Activated CD8-positive, alpha-beta T cell treated with anti-CD3 and anti-CD28 coated beads for 36 hours (primary cell): ENCODE measurements around the gene ZCCHC2. TPM values are rescaled to one million over a fixed set of nuclear protein-coding genes. Genes with fewer than 3 reads are reported as not detected.

Experiments used
- ATAC-seq: fragments of 200-7000 bp; cut with Tn5 transposase; one replicate; pipeline ENCODE4 v1.10.0; 2021; ENCODE audit warnings: mild to moderate bottlenecking, moderate library complexity
- CTCF ChIA-PET: fragments of 350-600 bp; sonication (Branson Sonifier 250); formaldehyde crosslinking; loops from one replicate; lab custom pipeline; 2021; ENCODE audit warnings: antibody characterized with exemption; lab: Charles Lee
- POLR2A ChIA-PET: fragments of 350-600 bp; sonication (Branson Sonifier 250); formaldehyde crosslinking; loops from one replicate; lab custom pipeline; 2021; ENCODE audit warnings: antibody characterized with exemption; lab: Charles Lee
- DNase-seq: peaks from one replicate; pipeline ENCODE4 v3.0.0-alpha.2; 2020
- H3K27ac Mint-ChIP-seq: one replicate; pipeline ENCODE4 v1.8.0; 2021; ENCODE audit warnings: mild to moderate bottlenecking, mixed read lengths
- H3K27me3 Mint-ChIP-seq: one replicate; pipeline ENCODE4 v1.8.0; 2021; ENCODE audit warnings: mixed read lengths
- H3K36me3 Mint-ChIP-seq: one replicate; pipeline ENCODE4 v1.8.0; 2021; ENCODE audit warnings: low read depth, mixed read lengths
- H3K4me1 Mint-ChIP-seq: one replicate; pipeline ENCODE4 v1.8.0; 2021; ENCODE audit warnings: low read depth, mixed read lengths
- H3K4me3 Mint-ChIP-seq: one replicate; pipeline ENCODE4 v1.8.0; 2021; ENCODE audit warnings: mild to moderate bottlenecking, moderate library complexity, mixed read lengths
- H3K9me3 Mint-ChIP-seq: one replicate; pipeline ENCODE4 v1.8.0; 2021; ENCODE audit warnings: mixed read lengths
- intact Hi-C: fragments of 100-400 bp; cut with micrococcal nuclease; formaldehyde crosslinking; loops from one replicate; pipeline ENCODE4 v1.10.0; 2022
- total RNA-seq, 2 experiments: library from RNA; stranded (reverse); gene quantifications; one replicate each; pipeline ENCODE4 v1.2.3, GENCODE V29; 2021
- TF ChIP-seq, protein P1 (sequence below): fragments of 200-600 bp; IDR thresholded peaks from one replicate; pipeline ENCODE4 v1.8.0; 2022; ENCODE audit warnings: antibody characterized with exemption, mild to moderate bottlenecking

Gene ZCCHC2
- total RNA-seq, 2 experiments from 2014 or later: 31.7 to 33.4 TPM

DNA sequence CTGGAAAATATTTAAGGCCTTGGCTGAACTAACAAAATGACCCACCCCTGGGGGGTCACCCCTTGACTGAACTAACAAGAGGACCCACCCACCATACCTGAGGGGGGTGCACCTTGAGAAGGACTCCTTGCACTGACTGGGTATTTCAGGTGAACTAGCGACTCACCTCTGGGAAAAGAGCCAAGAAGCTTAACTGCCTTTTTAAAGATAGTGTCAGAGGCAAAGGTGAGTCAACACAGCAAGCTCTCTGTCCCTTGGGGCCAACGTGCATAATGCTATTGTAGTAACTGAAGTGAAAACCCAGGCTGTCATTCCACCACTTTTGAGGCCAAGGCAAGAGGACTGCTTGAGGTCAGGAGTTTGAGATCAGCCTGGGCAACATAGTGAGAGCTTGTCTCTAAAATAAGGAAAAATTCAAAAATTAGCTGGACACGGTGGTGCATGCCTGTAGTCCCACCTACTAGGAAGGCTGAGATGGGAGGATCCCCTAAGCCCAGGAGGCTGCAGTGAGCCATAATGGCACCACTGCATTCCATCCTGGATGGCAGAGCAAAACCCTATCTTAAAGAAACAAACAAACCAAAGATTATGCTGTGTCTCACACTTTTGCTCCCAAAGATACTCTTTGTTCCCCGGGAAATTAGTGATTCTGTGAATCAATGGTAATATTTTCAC is 36.4 kb upstream of the ZCCHC2 start:
- DNase-seq: peak; percentile 59
- H3K27ac Mint-ChIP-seq: no peak overlapping the region
- H3K9me3 Mint-ChIP-seq: peaks cover 7% of the 10 kb centered on the region
- peaks cover 9% of the 10 kb centered on the region for H3K27me3 Mint-ChIP-seq
- no peak overlapping the region for H3K4me3 Mint-ChIP-seq
- TF ChIP-seq, protein P1, sequence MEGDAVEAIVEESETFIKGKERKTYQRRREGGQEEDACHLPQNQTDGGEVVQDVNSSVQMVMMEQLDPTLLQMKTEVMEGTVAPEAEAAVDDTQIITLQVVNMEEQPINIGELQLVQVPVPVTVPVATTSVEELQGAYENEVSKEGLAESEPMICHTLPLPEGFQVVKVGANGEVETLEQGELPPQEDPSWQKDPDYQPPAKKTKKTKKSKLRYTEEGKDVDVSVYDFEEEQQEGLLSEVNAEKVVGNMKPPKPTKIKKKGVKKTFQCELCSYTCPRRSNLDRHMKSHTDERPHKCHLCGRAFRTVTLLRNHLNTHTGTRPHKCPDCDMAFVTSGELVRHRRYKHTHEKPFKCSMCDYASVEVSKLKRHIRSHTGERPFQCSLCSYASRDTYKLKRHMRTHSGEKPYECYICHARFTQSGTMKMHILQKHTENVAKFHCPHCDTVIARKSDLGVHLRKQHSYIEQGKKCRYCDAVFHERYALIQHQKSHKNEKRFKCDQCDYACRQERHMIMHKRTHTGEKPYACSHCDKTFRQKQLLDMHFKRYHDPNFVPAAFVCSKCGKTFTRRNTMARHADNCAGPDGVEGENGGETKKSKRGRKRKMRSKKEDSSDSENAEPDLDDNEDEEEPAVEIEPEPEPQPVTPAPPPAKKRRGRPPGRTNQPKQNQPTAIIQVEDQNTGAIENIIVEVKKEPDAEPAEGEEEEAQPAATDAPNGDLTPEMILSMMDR: no peak
- ChIA-PET CTCF (no interaction called here), POLR2A (interaction anchor here (1.2 kb wide), 1 partner anchor 36 kb away, joined by 4 read pairs; the partner anchor contains the start of gene ZCCHC2)
- H3K36me3 Mint-ChIP-seq: peaks cover 2% of the 10 kb centered on the region
- peaks cover 11% of the 10 kb centered on the region for H3K4me1 Mint-ChIP-seq
- peak; percentile 89 for ATAC-seq
- intact Hi-C loops: no loop called here

DNA sequence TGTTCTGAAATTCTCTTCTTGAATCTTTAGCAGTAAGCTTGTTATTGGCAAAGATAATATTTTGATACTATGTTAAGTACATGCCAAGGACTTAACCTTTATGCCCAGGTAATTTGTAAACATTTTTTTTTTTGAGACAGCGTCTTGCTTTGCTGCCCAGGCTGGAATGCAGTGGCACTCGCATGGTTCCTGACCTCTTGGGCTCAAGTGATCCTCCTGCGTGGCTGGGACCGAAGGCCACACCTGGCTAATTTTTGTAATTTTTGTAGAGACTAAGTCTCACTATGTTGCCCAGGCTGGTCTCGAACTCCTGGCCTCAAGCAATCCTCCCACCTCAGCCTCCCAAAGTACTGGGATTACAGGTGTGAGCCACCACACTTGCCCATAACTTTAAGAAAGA is 35.7 kb upstream of the ZCCHC2 start:
- no peak for DNase-seq
- intact Hi-C loops: no loop called here
- Mint-ChIP-seq H3K4me1 (peaks cover 11% of the 10 kb centered on the region), H3K4me3 (no peak overlapping the region), H3K27me3 (peaks cover 11% of the 10 kb centered on the region), H3K36me3 (no peaks in the 10 kb centered on the region), H3K27ac (no peak overlapping the region), H3K9me3 (peaks cover 2% of the 10 kb centered on the region)
- POLR2A ChIA-PET: interaction anchor here (1.2 kb wide), 1 partner anchor 35 kb away, joined by 4 read pairs; the partner anchor contains the start of gene ZCCHC2
- TF ChIP-seq, protein P1: no peak
- ATAC-seq: no peak
- CTCF ChIA-PET: interaction anchor here (0.9 kb wide), 1 partner anchor 10 kb away, joined by 3 read pairs; no protein-coding TSS in a partner anchor

DNA sequence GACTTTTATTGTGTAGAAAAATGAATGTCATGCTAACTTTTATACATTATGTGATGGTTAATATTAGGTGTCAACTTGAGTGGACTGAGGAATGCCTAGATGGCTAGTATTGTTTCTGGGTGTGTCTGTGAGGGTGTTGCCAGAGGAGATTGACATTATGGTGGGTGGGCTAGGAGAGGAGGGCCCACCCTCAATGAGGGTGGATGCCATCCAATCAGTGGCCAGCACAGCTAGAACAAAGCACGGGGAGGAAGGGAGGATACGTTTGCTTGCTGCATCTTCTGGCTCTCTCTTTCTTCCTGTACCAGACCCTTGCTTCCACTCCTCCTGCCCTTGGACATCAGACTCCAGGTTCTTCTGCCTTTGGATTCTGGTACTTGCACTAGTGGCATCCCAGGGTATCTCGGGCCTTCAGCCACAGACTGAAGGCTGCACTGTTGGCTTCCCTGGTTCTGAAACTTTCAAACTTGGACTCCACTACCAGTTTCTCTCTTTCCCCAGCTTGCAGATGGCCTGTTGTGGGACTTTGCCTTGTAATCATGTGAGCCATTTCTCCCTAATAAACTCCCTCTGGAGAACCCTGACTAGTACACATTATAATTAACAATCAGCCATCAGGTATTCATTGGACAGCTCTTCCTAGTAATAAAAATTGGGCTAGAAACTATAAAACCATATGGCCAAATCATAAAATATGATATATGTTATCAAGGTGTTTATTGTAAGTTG is 31.7 kb upstream of the ZCCHC2 start:
- intact Hi-C loops: no loop called here
- ChIA-PET CTCF (interaction anchor here (0.7 to 2.8 kb wide), 3 partner anchors 31 to 175 kb away, joined by 3 to 10 read pairs (median 3); no protein-coding TSS in a partner anchor), POLR2A (no interaction called here)
- Mint-ChIP-seq H3K36me3 (no peaks in the 10 kb centered on the region), H3K9me3 (no peaks in the 10 kb centered on the region), H3K4me1 (peaks cover 6% of the 10 kb centered on the region), H3K27me3 (peaks cover 11% of the 10 kb centered on the region), H3K4me3 (no peak overlapping the region), H3K27ac (no peak overlapping the region)
- ATAC-seq: no peak
- TF ChIP-seq, protein P1: no peak
- no peak for DNase-seq

DNA sequence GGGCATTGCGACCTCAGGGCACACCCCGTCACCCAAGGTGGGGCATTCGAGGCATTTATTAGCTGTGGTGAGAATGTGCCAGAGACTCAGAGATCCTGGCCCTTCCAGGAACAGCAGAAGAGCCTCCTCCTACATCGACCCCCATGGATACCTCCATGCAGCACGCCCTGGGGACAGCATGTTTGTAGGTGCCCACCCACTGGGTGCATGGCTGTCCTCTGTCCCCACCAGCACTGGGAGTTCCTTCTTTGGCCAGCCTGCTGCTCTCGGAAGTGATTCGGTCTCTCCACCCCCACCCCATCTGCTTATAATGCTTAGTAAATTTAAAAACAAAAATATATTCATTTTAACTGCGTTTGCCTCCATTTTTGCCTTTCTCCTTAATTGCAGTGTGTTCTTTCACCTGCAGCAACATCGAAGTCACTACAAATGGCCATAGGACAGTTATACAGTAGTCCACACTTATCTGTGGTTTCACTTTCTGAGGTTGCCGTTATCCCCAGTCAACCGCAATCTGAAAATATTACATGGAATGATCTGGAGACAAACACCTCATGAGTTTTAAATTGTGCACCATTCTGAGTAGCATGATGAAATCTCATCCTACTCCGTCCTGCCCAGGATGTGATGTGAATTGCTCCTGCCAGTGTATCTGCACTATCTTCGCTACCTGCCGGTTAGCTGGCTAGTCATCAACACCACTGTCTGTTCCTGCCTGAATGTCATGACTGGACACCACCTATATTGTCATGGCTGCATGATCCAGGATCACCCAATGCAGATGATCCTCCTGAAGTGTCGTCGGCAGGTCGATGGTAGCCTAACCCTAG is 29.6 kb upstream of the ZCCHC2 start:
- no peaks in the 10 kb centered on the region for H3K36me3 Mint-ChIP-seq
- no peak overlapping the region for H3K27ac Mint-ChIP-seq
- POLR2A ChIA-PET: interaction anchor here (1.1 kb wide), 1 partner anchor 28 kb away, joined by 4 read pairs; no protein-coding TSS in a partner anchor
- no peak for ATAC-seq
- no peak overlapping the region for H3K4me3 Mint-ChIP-seq
- peaks cover 10% of the 10 kb centered on the region for H3K27me3 Mint-ChIP-seq
- CTCF ChIA-PET: no interaction called here
- TF ChIP-seq, protein P1: no peak
- intact Hi-C loops: no loop called here
- no peaks in the 10 kb centered on the region for H3K9me3 Mint-ChIP-seq
- H3K4me1 Mint-ChIP-seq: no peaks in the 10 kb centered on the region
- no peak for DNase-seq
